GM21367 (cell line): ENCODE measurements around the gene SMC1B.
"Not testable (repeated sequence)": the region's sequence is repeated elsewhere in the genome, so short reads cannot be mapped to it uniquely, and the experiment has no call there.

Experiments used
- ATAC-seq: cut with Tn5 transposase; IDR thresholded peaks from one replicate; pipeline ENCODE4 v1.9.1; 2021; ENCODE audit not compliant: unreplicated experiment

SMC1B gene

DNA sequence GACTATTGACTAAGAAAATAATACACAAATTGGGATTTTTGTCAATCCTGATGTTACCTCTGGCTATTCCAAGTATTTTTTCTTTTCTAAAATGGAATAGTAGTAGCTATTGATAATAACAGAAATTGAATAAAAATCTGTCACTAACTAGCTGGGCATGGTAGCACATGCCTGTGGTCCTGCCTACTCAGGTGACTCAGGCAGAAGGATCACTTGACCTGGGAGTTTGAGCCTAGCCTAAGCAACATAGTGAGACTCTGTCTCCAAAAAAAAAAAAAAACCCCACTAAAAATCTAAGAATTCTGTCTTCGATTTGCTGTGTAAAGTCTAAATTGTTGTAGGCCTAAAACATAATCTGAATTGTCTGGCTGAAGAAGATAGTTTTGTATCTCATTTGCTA is 61.4 kb downstream of the SMC1B start:
- ATAC-seq = no peak

GRCh38 chr22:45349916-45350315 is 63.5 kb downstream of the SMC1B start:
- no peak for ATAC-seq

DNA sequence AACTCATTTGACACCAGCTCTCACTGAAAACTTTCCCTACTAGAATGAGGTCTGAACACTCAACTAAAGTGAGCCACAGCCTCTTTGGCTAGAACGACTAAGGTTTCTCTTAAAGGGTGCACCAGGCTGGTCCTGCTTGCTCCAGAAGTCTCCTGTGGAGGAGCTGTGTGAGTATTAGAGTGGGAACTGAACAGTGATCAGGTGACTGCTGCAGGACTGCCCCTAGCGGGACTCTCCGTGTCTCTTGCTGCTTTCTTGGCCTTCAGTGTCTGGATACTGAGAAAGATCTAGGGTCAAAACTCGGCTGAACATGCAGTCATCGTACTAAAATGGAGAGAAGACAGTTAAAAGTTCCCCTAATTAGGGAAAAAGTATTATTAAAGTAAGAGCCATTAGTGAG is 69.1 kb downstream of the SMC1B start:
- no peak for ATAC-seq

DNA sequence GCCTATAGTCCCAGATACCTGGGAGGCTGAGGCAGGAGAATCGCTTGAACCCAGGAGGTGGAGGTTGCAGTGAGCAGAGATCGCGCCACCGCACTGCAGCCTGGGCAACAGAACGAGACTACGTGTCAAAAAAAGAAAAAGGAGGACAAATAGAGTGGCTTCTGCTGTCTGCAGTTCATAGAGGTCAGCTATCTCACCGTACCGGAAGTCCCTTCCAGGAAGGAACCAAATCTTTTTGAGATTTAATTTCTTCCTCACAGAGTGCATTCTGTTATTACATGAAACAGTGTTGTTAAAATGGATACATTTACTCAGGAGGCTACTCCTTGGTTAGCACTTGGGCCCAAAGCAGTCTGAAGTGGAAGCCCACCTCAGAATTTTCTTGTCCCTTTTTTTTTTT is 70.3 kb downstream of the SMC1B start:
- no peak for ATAC-seq

- no peak for ATAC-seq
Observed at GRCh38 chr22:45341498-45341897, 71.9 kb downstream of the SMC1B start.

DNA sequence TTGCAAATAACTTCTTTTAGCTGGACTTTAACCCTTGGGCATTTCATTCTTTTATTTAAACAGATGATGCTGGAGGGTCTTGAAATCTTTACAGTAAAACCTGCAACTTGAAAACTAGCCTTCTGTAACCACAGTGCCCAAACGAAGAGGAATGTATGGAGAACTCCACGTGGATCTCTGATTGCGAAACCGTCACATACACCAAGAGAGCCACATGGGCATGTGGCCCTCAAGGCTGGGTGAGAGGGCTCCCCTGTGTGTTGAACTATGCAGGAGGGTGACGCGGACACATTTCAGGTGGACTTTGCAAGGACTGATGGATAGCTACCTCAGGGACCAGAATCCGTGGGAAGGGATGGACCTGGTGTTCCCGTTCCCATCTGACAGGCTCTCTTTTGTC is 73.1 kb downstream of the SMC1B start:
- ATAC-seq = no peak

- no peak for ATAC-seq
Observed at GRCh38 chr22:45338795-45339194, 74.6 kb downstream of the SMC1B start.

DNA sequence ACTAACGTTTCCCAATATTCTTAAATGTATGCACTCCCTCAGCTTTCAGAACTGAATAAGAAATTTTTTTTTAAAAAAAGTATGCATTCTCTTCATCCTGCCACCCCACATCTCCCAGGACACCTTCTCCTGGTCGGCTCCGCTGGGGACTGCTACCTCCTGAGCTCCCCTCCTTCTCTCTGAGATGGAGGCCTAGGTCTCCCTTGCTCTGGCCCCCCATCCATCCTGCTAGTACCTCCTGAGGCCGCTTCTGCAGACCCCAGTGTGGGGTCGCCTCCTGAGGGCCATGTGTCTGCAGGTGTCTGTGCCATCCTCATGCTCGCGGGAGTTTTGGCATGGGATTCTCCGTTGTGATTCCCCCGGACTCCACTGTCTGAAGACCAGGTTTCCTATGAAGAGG is 75.9 kb downstream of the SMC1B start:
- ATAC-seq = no peak

GRCh38 chr22:45336971-45337431 is 76.4 kb downstream of the SMC1B start:
- ATAC-seq = no peak

DNA sequence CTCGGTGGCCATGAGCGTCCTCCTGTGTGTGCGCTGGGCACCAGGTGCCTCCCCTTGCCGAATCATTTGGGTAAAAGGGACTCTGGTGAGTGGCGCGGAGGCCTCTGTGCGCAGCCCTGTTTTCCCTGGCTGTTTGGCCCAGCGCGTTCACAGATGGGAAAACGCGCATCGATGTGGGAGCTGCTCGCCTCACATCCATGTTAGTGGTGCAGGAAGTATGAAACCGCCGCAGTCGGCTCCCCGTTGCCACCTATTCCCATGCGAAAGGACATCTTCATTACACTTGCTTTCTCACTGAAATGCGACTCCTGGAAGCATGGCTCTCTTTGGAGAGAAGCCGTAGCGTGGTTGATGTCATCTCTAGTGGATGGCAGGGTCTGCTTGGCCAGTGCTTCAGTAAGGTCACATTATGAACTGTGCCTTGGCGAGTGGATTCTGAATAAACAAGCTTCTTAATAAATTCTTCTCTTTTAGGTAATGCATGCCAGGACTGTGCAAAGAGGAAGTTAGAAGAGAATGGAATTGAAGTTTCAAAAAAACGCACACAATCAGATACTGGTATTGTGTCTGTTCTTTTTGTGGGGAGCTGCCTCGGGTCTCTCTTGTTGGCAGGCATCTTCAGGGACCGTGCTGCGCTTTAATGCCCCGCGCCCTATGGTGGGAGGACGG is 77.4 kb downstream of the SMC1B start:
- no peak for ATAC-seq

GRCh38 chr22:45335021-45335818 is 78.2 kb downstream of the SMC1B start:
- ATAC-seq = no peak

GRCh38 chr22:45334528-45334927 is 78.9 kb downstream of the SMC1B start:
- ATAC-seq = no peak

GRCh38 chr22:45334068-45334467 is 79.3 kb downstream of the SMC1B start:
- no peak for ATAC-seq

DNA sequence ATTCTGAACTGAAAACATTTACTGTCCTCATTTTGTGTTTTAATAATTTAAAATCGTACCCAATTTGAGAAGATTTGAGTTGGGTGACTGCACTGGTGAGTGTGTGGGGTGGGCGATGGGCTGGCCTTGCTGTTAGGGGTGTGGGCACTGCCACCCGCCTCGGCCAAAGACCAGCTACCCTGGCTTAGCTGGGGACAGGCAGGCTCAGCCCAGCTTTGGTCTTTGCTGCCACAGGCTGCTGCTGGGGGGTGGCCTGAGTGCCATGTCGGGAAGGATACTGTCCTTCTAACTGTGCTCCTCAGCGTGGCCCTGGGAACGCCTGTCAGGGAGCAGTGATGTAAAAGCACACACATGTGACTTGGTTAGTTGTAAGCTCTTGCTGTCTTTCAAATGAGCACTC is 81.4 kb downstream of the SMC1B start:
- ATAC-seq = no peak

GRCh38 chr22:45331486-45331885 is 81.9 kb downstream of the SMC1B start:
- ATAC-seq = no peak

- ATAC-seq = no peak
Observed at GRCh38 chr22:45330548-45330947, 82.9 kb downstream of the SMC1B start.

GRCh38 chr22:45329530-45329936 is 83.9 kb downstream of the SMC1B start:
- no peak for ATAC-seq

DNA sequence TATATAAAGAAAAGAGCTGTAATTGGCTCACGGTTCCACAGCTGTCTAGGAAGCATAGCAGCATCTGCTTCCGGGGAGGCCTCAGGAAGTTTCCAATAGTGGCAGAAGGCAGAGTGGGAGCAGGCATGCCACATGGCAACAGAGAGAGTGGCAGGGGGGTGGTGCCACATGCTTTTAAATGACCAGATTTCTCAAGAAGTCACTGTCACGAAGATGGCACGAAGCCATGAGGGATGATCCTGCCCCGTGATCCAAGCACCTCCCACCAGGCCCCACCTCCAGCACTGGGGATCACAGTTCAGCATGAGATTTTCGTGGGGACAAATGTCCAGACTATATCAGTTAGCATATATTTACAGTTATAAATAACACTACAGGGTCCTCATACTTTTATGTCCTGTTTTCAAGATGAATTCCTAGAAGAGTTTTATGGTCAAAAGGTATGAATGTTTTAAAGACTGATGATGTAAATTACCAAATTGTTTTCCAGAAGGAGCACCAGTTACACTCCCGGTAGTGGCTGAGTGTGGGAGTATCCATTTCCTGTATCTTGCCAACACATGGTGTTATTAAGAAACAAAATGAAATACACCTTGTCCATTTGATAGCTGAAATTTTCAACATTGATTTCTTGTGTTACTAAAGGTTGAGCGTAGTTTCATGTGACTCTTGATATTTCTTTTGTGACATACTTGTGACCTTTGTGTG is 84.4 kb downstream of the SMC1B start:
- ATAC-seq = no peak

- ATAC-seq = not testable (repeated sequence)
Observed at GRCh38 chr22:45328261-45328660, 85.1 kb downstream of the SMC1B start.

DNA sequence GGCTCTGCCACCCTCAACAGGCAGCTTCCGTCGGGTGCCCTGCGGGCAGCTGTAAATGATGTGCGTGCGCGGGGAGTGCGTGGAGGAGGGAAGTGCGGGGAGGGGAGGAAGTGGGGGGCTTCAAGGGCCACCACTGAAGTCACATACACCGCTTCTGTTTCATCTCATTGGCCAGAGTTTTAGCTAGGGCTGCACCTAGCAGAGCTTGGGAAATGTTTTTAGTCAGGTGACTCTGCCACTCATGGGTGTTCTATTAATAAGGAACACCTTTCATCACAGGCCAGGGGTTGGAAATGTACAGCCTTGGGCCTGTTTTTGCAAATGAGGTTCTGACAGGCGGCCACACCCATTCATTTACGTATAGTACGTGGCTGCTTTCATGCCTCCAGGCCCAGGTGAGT is 89.1 kb downstream of the SMC1B start:
- no peak for ATAC-seq

DNA sequence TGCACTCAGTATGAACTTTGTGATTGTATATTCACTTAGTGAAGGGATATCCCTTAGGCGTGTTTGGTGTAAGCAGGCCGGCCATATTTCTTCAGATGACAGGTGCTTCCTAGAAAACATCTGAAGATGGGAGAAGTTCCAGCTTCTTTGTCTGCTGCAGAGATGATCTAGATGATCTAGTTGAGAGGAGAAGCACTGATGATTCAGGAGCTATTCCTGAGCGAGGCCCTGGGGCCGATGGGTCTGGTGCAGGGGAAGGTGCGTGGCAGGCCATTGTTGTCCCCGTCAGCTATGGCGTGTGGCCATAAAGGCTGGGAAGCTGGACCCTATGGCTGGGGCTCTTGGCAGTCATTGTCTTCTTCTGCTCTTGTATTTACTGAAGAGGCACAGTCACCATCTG is 89.7 kb downstream of the SMC1B start:
- ATAC-seq = no peak
